Measurements from ENCODE around the gene AMBRA1.

Gene AMBRA1

GRCh38 chr11:46511342-46511741 lies 82.5 kb downstream of the AMBRA1 start:
- in situ Hi-C loops (cut with HindIII; ENCODE audit: low sequenced_read_pairs), result no loop called here

DNA sequence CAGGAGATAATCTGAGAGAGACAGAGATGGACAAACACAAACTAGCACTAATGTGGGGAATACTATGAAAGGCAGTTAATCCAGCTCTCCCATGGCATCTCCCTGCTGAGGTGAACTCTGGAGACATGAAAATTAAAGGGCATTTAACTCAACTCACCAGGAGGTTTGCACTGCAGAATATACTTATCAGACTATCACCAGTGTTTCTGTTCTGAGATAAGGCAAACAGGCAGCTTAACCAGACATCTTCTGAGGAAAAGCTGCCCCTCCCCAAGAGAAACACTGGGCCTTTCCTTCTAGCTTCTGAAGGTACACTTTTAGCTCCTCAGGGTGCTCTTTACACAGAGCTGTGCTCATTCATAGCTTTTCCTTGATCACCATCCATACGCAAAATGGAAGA lies 85.5 kb downstream of the AMBRA1 start:
- in situ Hi-C loops (cut with HindIII; ENCODE audit: low sequenced_read_pairs), result no loop called here

- in situ Hi-C loops (cut with HindIII; ENCODE audit: low sequenced_read_pairs), result no loop called here
Measured at GRCh38 chr11:46506483-46506791, 87.4 kb downstream of the AMBRA1 start.

GRCh38 chr11:46505741-46506482 lies 87.9 kb downstream of the AMBRA1 start:
- in situ Hi-C loops (cut with HindIII; ENCODE audit: low sequenced_read_pairs), result no loop called here

- in situ Hi-C loops (cut with HindIII; ENCODE audit: low sequenced_read_pairs), result no loop called here
Measured at GRCh38 chr11:46504817-46505613, 88.8 kb downstream of the AMBRA1 start.

DNA sequence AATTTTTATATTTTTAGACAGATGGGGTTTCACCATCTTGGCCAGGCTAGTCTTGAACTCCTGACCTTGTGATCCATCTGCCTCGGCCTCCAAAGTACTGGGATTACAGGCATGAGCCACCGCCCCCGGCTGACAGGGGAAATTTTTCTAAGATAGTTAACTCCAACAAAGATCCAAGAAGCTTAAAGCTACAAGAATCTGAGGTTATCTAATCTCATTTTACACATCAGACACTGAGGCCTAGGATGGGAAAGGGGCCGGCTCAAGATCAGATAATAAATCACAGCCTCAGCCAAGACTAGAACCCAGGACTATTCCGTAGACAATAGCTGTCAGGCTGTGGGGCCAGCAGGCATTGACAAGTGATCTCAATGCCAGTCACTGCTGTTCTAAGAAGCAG lies 94.0 kb downstream of the AMBRA1 start:
- in situ Hi-C loops (cut with HindIII; ENCODE audit: low sequenced_read_pairs), result no loop called here

DNA sequence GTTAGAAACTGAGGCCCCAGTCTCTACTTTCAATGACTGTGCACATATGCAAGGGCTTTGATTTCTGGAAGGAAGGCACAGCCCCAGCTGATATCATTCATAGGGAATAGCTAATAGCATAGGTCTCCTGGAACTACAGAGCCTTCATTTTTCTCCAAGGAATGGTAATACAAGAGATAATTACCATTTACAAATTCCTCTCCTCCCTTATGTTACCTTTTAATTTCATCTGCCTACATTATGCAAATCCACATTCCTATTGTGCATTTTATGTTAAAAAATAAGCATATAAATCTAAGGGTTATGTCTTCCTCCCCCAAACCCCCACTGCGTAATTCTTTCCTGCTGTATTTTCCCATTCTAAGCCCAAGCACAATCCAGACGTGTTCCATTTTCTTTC lies 94.9 kb downstream of the AMBRA1 start:
- in situ Hi-C loops (cut with HindIII; ENCODE audit: low sequenced_read_pairs), result no loop called here

DNA sequence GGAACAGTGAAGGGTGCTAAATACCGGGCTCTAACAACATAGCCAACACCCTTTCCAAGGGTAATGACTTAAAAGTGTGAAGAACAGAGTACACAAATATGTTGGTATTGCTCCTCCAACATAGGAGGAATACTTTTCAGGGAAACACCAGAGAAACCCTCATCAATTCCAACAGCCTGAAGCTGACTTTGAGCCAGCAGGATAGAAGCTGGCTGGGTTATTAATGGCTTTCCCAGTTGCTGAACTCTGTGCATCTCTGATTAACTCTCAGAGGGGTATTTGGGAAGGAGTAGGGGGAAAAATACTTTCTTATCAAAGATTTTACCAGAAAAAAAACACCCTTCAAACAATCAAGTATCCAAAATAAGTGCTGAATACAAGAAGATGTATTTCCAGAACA lies 95.6 kb downstream of the AMBRA1 start:
- in situ Hi-C loops (cut with HindIII; ENCODE audit: low sequenced_read_pairs), result no loop called here

DNA sequence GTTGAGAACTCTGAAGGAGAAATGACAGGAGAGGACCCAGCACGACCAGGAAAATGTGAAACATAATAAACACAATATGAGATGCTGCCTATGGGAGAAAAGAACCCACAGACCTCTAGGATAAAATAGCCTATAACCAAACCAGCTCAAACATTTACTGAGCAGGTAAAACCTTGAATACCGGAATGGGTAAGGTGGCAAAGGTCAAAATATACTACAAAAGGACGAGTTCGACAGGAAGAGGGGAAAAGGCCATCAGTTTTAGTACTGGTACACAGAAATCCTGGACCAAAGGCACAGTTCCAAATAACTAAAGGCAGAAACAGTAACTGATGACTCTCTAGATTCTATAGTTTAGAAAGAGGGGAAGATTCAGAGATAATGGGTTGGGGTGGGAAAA lies 96.3 kb downstream of the AMBRA1 start:
- in situ Hi-C loops (cut with HindIII; ENCODE audit: low sequenced_read_pairs), result no loop called here

- in situ Hi-C loops (cut with HindIII; ENCODE audit: low sequenced_read_pairs), result no loop called here
Measured at GRCh38 chr11:46493791-46494190, 100.0 kb downstream of the AMBRA1 start.

GRCh38 chr11:46492532-46492931 lies 101.3 kb downstream of the AMBRA1 start:
- in situ Hi-C loops (cut with HindIII; ENCODE audit: low sequenced_read_pairs), result no loop called here

DNA sequence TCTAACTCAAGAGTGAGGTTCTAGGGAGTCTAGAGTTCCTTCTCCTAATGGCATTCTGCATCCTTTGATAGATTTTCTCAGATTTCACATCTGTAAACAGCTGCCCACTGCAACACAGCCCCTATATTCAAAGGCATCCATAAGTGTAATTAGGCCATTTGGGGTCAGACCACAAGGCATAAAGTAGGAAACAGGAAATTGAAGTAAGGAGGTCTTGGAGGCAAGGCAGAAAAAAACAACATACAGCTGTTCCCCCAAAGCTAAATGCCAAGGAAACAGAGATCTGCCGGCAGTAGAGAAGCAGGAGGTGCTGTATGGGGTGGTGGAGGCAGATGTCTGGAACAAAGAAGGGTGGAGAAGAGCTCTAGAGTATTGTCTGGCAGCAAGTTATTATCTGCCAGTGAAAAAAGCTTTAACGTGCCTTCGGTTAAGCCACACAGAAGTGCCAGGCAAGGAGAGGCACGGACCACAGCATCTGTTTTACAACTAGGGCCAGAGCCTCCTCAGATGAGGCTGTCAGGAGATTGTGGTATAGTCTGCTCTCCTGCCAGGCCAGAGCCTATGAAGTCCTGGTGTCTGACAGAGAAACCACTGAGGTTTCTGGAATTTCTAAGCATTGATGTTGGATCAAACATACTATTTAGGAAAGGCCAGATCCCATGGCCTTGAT lies 102.0 kb downstream of the AMBRA1 start:
- in situ Hi-C loops (cut with HindIII; ENCODE audit: low sequenced_read_pairs), result no loop called here

GRCh38 chr11:46490666-46491065 lies 103.2 kb downstream of the AMBRA1 start:
- in situ Hi-C loops (cut with HindIII; ENCODE audit: low sequenced_read_pairs), result no loop called here

DNA sequence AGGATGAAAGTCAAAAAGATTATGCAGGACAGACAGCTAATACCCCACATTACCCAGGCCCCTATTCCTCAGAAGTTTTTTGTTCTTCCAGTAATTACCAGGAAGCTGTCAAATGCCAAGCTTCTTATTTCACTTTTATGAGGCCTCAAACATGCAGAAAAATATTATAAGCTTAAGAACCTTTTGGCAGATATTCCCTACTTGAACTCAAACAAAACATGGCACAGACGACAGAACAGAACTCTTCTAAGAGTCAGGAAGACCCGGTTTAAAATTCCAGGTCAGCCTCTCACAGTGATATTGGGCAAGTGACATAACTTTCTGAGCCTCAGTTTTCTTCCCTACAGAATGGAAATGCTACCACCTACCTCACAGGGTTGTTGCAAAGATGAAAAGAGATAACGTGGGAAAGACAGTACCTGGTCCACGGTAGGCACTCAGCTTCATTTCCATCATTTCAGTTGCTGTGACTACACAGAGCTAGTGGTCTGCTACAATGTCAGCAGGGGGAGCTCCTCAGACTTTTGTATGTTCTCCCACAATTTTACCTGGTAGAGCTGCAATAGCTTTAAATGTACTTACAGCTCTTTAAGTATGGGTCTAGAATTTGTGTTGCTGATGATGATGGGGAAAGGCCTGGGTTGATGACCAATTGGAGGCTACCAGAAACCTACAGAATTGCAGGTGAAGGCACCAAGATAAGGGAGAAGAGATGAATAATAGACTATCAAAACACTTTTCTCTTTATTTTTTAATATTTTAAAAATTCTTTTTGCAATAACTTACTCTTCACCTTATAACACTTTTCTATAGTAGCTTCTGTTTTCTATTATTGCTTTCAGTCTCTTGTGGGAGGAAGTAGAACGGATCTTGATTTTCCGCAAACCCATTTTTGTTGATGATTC lies 103.9 kb downstream of the AMBRA1 start:
- in situ Hi-C loops (cut with HindIII; ENCODE audit: low sequenced_read_pairs), result no loop called here

- in situ Hi-C loops (cut with HindIII; ENCODE audit: low sequenced_read_pairs), result no loop called here
Measured at GRCh38 chr11:46485856-46486443, 107.9 kb downstream of the AMBRA1 start.

DNA sequence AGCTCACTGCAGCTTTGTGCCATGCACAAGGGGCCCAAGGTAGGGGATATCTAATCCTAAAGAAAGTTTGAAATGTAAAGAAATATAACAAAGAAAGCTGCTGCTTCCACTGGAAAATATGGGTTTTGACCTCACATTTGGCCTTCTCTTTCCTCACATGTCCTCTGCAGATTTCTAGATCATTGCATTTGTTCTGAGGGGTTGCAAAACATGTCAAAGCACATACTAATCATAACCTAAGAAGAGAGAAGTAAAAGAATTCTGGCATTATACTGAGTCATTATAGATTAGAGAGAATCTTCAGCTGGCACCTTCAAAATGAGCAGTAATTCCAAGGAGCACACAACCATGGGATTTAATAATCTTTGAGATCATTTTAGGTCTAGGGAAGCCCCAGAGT lies 109.7 kb downstream of the AMBRA1 start:
- in situ Hi-C loops (cut with HindIII; ENCODE audit: low sequenced_read_pairs), result no loop called here

DNA sequence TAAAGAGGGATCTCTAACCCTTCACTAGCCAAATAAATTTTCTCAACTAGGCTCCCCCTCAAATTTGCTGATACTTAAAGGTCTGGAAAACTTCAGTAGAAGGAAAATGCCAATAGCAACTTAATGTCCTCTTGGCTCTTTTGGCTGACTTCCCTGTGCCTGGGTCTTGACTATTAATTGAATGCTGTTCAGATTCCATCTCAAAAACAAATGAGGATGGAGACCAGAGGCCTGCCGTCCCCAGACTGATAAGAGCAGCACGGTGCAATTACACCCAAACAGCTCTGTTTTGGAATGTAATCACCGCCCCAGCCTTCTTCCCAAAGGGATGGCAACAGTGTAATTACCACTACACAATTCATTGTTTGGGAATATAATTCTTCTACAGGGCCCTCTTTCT lies 112.9 kb downstream of the AMBRA1 start:
- in situ Hi-C loops (cut with HindIII; ENCODE audit: low sequenced_read_pairs), result no loop called here

DNA sequence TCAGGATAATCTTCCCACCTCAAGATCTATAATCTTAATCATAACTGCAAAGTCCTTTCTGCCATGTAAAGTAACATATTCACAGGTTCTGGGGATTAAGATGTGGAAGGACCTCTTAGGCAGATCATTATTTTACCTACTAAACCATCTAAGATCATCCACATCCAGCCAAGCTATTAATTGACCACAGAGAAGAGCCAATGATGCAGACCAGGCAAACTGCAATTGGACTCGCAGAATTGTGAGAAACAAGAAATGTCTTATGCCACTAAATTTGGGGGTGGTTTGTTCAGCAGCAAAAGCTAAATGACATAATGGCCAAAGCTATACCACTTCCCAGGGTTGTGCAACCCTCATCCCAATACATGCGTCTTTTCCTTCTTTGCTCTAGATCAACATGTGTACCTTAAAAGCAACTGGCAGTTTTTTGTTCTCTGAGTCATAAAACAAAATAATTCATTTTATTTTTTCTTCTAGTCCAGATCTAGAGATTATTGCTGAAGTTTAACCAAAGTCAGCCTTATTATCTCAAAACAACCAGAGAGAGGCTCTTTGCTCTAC lies 113.6 kb downstream of the AMBRA1 start:
- in situ Hi-C loops (cut with HindIII; ENCODE audit: low sequenced_read_pairs), result no loop called here

GRCh38 chr11:46479601-46480000 lies 114.2 kb downstream of the AMBRA1 start:
- in situ Hi-C loops (cut with HindIII; ENCODE audit: low sequenced_read_pairs), result no loop called here

- in situ Hi-C loops (cut with HindIII; ENCODE audit: low sequenced_read_pairs), result no loop called here
Measured at GRCh38 chr11:46478196-46478595, 115.6 kb downstream of the AMBRA1 start.

Data from endothelial cell of hepatic sinusoid (primary cell).